H1 (cell line): ENCODE data around the gene CDK5R2. TPM values are rescaled to one million over a fixed set of nuclear protein-coding genes. Genes with fewer than 3 reads are reported as not detected.
A peak's percentile ranks its signal among the peaks of the same experiment; 100 is the strongest.

Source experiments
- CTCF ChIA-PET: fragments of 300-600 bp; sonication (Branson Sonifier 250); formaldehyde crosslinking; loops from one replicate; lab custom pipeline; 2021; ENCODE audit not compliant: partially characterized antibody; lab: Charles Lee
- POLR2A ChIA-PET: fragments of 300-600 bp; sonication (Branson Sonifier 250); formaldehyde crosslinking; loops from one replicate; lab custom pipeline; 2021; ENCODE audit warnings: inconsistent platforms; ENCODE audit not compliant: partially characterized antibody; lab: Charles Lee
- DNase-seq, 2 experiments: peaks; one replicate each; pipeline versions ENCODE4 v3.0.0 to v3.0.0-alpha.2; 2010 to 2022; ENCODE audit warnings: low spot score in 2 of 2, low read depth in 1 of 2, mixed read lengths in 1 of 2
- FAIRE-seq: peaks from 2 replicates; lab custom pipeline; 2011; peaks lifted over from hg19 to GRCh38; lab: Jason Lieb, UNC
- H2AFZ ChIP-seq: 2 replicates; pipeline ENCODE4 v1.8.1; 2012; ENCODE audit warnings: low read length, inconsistent platforms
- H2AK5ac ChIP-seq: 2 replicates; pipeline ENCODE4 v1.6.1; 2013; ENCODE audit warnings: low read depth, low read length
- H2BK120ac ChIP-seq: replicated peaks from 2 replicates; pipeline ENCODE3; 2013; ENCODE audit warnings: low read depth, low read length, inconsistent platforms
- H2BK12ac ChIP-seq: 2 replicates; pipeline ENCODE4 v1.6.1; 2013; ENCODE audit warnings: low read depth, low read length
- H2BK15ac ChIP-seq: 2 replicates; pipeline ENCODE4 v1.6.1; 2013; ENCODE audit warnings: low read length
- H2BK20ac ChIP-seq: 2 replicates; pipeline ENCODE4 v1.6.1; 2013; ENCODE audit warnings: low read length
- H2BK5ac ChIP-seq: 2 replicates; pipeline ENCODE4 v1.6.1; 2013; ENCODE audit warnings: low read depth, low read length
- H3K14ac ChIP-seq: 2 replicates; pipeline ENCODE4 v1.6.1; 2013; ENCODE audit warnings: inconsistent platforms; ENCODE audit not compliant: insufficient read length
- H3K18ac ChIP-seq: 2 replicates; pipeline ENCODE4 v1.6.1; 2013; ENCODE audit warnings: low read length; ENCODE audit errors: extremely low read depth
- H3K23ac ChIP-seq: 2 replicates; pipeline ENCODE4 v1.6.1; 2013; ENCODE audit warnings: inconsistent platforms; ENCODE audit not compliant: insufficient read length
- H3K23me2 ChIP-seq: 2 replicates; pipeline ENCODE4 v1.6.1; 2013; ENCODE audit warnings: low read depth, low read length
- H3K27ac ChIP-seq: 2 replicates; pipeline ENCODE4 v1.6.1; 2011; ENCODE audit warnings: low read depth, low read length, inconsistent platforms
- H3K27me3 ChIP-seq, 4 experiments: replicated peaks in 1 of 4; 1 replicate in 1 of 4; 2 replicates in 3 of 4; pipeline versions ENCODE4 v1.6.1 to v1.8.1; 2011 to 2013; ENCODE audit warnings: low read length in 3 of 4, mild to moderate bottlenecking in 3 of 4, inconsistent platforms in 2 of 4, mixed read lengths in 2 of 4, moderate library complexity in 1 of 4; ENCODE audit not compliant: control insufficient read depth in 3 of 4, insufficient read depth in 3 of 4; ENCODE audit errors: extremely low read depth in 1 of 4
- H3K36me3 ChIP-seq, 4 experiments: 2 replicates each; pipeline versions ENCODE4 v1.6.1 to v1.8.1; 2011 to 2013; ENCODE audit warnings: mild to moderate bottlenecking in 4 of 4, low read length in 3 of 4, moderate library complexity in 2 of 4, control low read depth in 1 of 4, inconsistent platforms in 1 of 4; ENCODE audit not compliant: insufficient read depth in 4 of 4, control insufficient read depth in 2 of 4
- H3K4ac ChIP-seq: replicated peaks from 2 replicates; pipeline ENCODE3; 2013; ENCODE audit warnings: low read length, low read depth, mixed read lengths, inconsistent platforms; ENCODE audit not compliant: insufficient read length
- H3K4me1 ChIP-seq, 4 experiments: replicated peaks in 1 of 4; 1 replicate in 1 of 4; 2 replicates in 3 of 4; pipeline versions ENCODE4 v1.6.1 to v1.8.1; 2011 to 2013; ENCODE audit warnings: low read length in 3 of 4, inconsistent platforms in 2 of 4, mixed read lengths in 1 of 4; ENCODE audit not compliant: insufficient read depth in 4 of 4, control insufficient read depth in 3 of 4
- H3K4me2 ChIP-seq, 2 experiments: 2 replicates each; pipeline versions ENCODE4 v1.6.1 to v1.8.1; 2011 to 2013; ENCODE audit warnings: low read depth in 2 of 2, low read length in 2 of 2, control low read depth in 1 of 2, inconsistent platforms in 1 of 2, mild to moderate bottlenecking in 1 of 2; ENCODE audit not compliant: insufficient read depth in 1 of 2
- H3K4me3 ChIP-seq, 4 experiments: fragments of 200-600, 300-600 bp in 1 of 4; sonication (generic), shearing (Covaris generic), sonication (Bioruptor Twin) in 1 of 4; 2 replicates each; pipeline versions ENCODE4 v1.5.1 to v1.8.1; 2011 to 2016; ENCODE audit warnings: low read length in 4 of 4, low read depth in 3 of 4, control low read depth in 2 of 4, inconsistent platforms in 2 of 4, mild to moderate bottlenecking in 2 of 4, mixed read lengths in 1 of 4, moderate library complexity in 1 of 4; ENCODE audit not compliant: insufficient read depth in 2 of 4; ENCODE audit errors: extremely low read depth in 1 of 4
- H3K56ac ChIP-seq: replicated peaks from 2 replicates; pipeline ENCODE3; 2013; ENCODE audit warnings: low read depth, mild to moderate bottlenecking, mixed read lengths, low read length, inconsistent platforms; ENCODE audit not compliant: insufficient read length
- H3K79me1 ChIP-seq: 2 replicates; pipeline ENCODE4 v1.6.1; 2013; ENCODE audit warnings: low read depth, low read length, control low read depth
- H3K79me2 ChIP-seq, 2 experiments: 2 replicates each; pipeline versions ENCODE4 v1.6.1 to v1.8.1; 2012 to 2013; ENCODE audit warnings: low read length in 2 of 2, mild to moderate bottlenecking in 2 of 2, inconsistent platforms in 1 of 2; ENCODE audit not compliant: insufficient read depth in 2 of 2, control insufficient read depth in 1 of 2
- H3K9ac ChIP-seq, 4 experiments: replicated peaks in 1 of 4; 1 replicate in 1 of 4; 2 replicates in 3 of 4; pipeline versions ENCODE4 v1.6.1 to v1.8.1; 2011 to 2013; ENCODE audit warnings: low read depth in 3 of 4, low read length in 3 of 4, control low read depth in 2 of 4, mild to moderate bottlenecking in 2 of 4, moderate library complexity in 2 of 4, inconsistent platforms in 1 of 4; ENCODE audit errors: extremely low read depth in 1 of 4
- H3K9me3 ChIP-seq, 2 experiments: 2 replicates each; pipeline versions ENCODE4 v1.6.1 to v1.8.1; 2012 to 2013; ENCODE audit warnings: mild to moderate bottlenecking in 2 of 2, moderate library complexity in 2 of 2, control low read depth in 1 of 2, inconsistent platforms in 1 of 2, low read depth in 1 of 2, low read length in 1 of 2, mixed read lengths in 1 of 2; ENCODE audit not compliant: insufficient read depth in 2 of 2
- H4K20me1 ChIP-seq, 2 experiments: replicated peaks in 1 of 2; 2 replicates each; pipeline versions ENCODE3 to v1.8.1; 2011 to 2013; ENCODE audit warnings: inconsistent platforms in 2 of 2, low read length in 2 of 2, mild to moderate bottlenecking in 1 of 2; ENCODE audit not compliant: insufficient read depth in 2 of 2, control insufficient read depth in 1 of 2
- H4K5ac ChIP-seq: 2 replicates; pipeline ENCODE4 v1.6.1; 2013; ENCODE audit warnings: low read length, low read depth, mixed read lengths, inconsistent platforms; ENCODE audit not compliant: insufficient read length
- H4K8ac ChIP-seq: 2 replicates; pipeline ENCODE4 v1.8.0; 2013; ENCODE audit warnings: mild to moderate bottlenecking, moderate library complexity, low read length, inconsistent platforms; ENCODE audit not compliant: insufficient read depth; ENCODE audit errors: extremely low read depth
- H4K91ac ChIP-seq: replicated peaks from 2 replicates; pipeline ENCODE3; 2013; ENCODE audit warnings: low read length, mixed read lengths, inconsistent platforms; ENCODE audit not compliant: insufficient read length
- BCL11A ChIP-seq, 2 experiments: IDR thresholded peaks; one replicate each; pipeline ENCODE4 v1.6.1; 2011; ENCODE audit warnings: low read depth in 2 of 2, low read length in 2 of 2, mild to moderate bottlenecking in 2 of 2
- CHD2 ChIP-seq: IDR thresholded peaks from 2 replicates; pipeline ENCODE4 v1.6.1; 2012; ENCODE audit warnings: low read length, improper control_type of control experiment
- EZH2 ChIP-seq: fragments of 200-600 bp; sonication (generic); IDR thresholded peaks from 2 replicates; pipeline ENCODE4 v1.7.1; 2012; ENCODE audit warnings: low read depth, mild to moderate bottlenecking, moderate library complexity, low read length, inconsistent platforms; ENCODE audit not compliant: severe bottlenecking
- SIRT6 ChIP-seq: IDR thresholded peaks from one replicate; pipeline ENCODE4 v1.7.1; 2012; ENCODE audit warnings: low read length, inconsistent platforms
- WGBS, 2 experiments: shearing (Covaris generic) in 1 of 2; methylation state at CpG; one replicate each; pipeline versions ENCODE4 v1.1.6 to v1.1.7; 2013 to 2015; ENCODE audit warnings: low lambda C conversion rate in 2 of 2, mixed read lengths in 2 of 2, inconsistent platforms in 1 of 2, low coverage in 1 of 2, missing lambda C conversion rate in 1 of 2; ENCODE audit not compliant: insufficient replicate concordance in 2 of 2, insufficient coverage in 1 of 2, insufficient read length in 1 of 2; ENCODE audit errors: extremely low coverage in 1 of 2, missing lambda C conversion rate in 1 of 2; 5-methylcytosine and 5-hydroxymethylcytosine counted together
- polyA plus RNA-seq, 7 experiments: library from polyadenylated mRNA; depleted of rRNA in 3 of 7; stranded (reverse) in 5 of 7; unstranded in 2 of 7; fragments of >200 nt in 5 of 7; fragments of 200-250 nt in 2 of 7; gene quantifications; 1 replicate in 5 of 7; 2 replicates in 1 of 7; 4 replicates in 1 of 7; pipeline versions ENCODE4 v1.2.1 to v1.2.3, GENCODE V29; 2011 to 2013; ENCODE audit warnings: missing spikeins in 2 of 7, mixed read lengths in 2 of 7
- total RNA-seq: library from RNA; stranded (reverse); fragmentation: NEBNext Ultra II Directional; extraction: Animal tissue kit (Norgen Biotek cat#: 25700); gene quantifications from 2 replicates; pipeline ENCODE4 v1.2.1, GENCODE V29; 2021

The CDK5R2 gene
- total and polyA plus RNA-seq, 2 of the 8 experiments (the other 6 are each of a cell fraction or from before 2014, with no cell fraction given): 0.14 TPM; not detected in 1

DNA sequence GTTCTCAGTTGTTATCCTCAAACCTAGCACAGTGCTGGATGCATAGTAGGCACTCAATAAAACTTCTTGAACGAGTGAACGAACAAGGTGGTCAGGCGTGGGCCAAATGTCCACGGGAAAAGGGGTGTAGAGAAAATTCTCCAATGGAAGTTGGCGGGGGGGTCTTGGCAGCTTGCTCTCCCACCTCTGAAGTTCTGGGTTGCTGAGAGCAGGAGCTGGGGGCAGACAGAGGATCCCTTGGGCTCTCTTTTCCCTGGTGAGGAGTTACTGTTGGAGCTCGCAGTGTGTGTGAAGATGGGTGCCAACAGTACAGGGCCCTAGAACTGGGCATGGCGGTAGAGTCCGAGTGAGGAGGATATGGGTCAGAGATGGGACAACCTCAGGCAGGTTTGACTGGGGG, 36.1 kb downstream of the CDK5R2 start:
- Histone ChIP-seq H2BK5ac (no peak overlapping the region), H3K18ac (no peak overlapping the region), H3K9me3 (no peaks in the 10 kb centered on the region), H3K79me2 (no peaks in the 10 kb centered on the region), H3K4me3 (no peak overlapping the region), H4K20me1 (peaks cover 29 to 32% of the 10 kb centered on the region in 2 experiments), H2BK12ac (no peak overlapping the region), H3K56ac (no peak overlapping the region), H3K4ac (no peak overlapping the region), H3K4me2 (no peak overlapping the region; a peak in 1 of 4 replicates), H2BK120ac (no peak overlapping the region), H4K5ac (no peak overlapping the region), H3K27ac (no peak overlapping the region), H3K4me1 (peaks cover 0 to 38% (median 22%) of the 10 kb centered on the region in 4 experiments; a peak in 6 of 7 replicates), H3K23me2 (peaks cover 2% of the 10 kb centered on the region; the same call in 1 of the 2 replicates), H4K91ac (no peak overlapping the region), H2BK15ac (0 out of 2 replicates have a peak overlapping the region, but pooled peaks have one; percentile 72), H3K27me3 (peaks cover 98 to 100% (median 99%) of the 10 kb centered on the region in 4 experiments), H3K23ac (no peak overlapping the region), H2AK5ac (no peak overlapping the region; the same call in 1 of the 2 replicates), H2BK20ac (0 out of 2 replicates have a peak overlapping the region, but pooled peaks have one; percentile 48), H3K36me3 (peaks cover 0 to 6% (median 0%) of the 10 kb centered on the region in 4 experiments; a peak in 1 of 8 replicates), H4K8ac (no peak overlapping the region), H3K9ac (no peak overlapping the region), H3K14ac (no peak overlapping the region), H3K79me1 (no peaks in the 10 kb centered on the region), H2AFZ (no peak overlapping the region)
- DNase-seq (no peak), FAIRE-seq (no peak)
- POLR2A ChIA-PET: interaction anchor here (1.1 to 1.5 kb wide), 2 partner anchors 15 to 119 kb away, joined by 3 to 4 read pairs; no protein-coding TSS in a partner anchor
- peak; percentile 68 for TF ChIP-seq EZH2
- no peak for TF ChIP-seq SIRT6
- TF ChIP-seq BCL11A (IDR thresholded peaks at IDR 0.05; ENCODE audit: low read depth in 2 of 2, low read length in 2 of 2): no peak
- no peak for TF ChIP-seq CHD2
- 31% methylated on average over 8 of the region's 8 CpGs; no CpG with 5 or more reads in 1 of the 2 experiments for WGBS, 2 experiments
- CTCF ChIA-PET: interaction anchor here (0.6 to 19.5 kb wide), 37 partner anchors 8 to 305 kb away, joined by 3 to 284 read pairs (median 5); partner anchors contain the start of gene FEV
